Measurements from ENCODE around the gene TACC2.

GRCh38 chr10:121949451-121949850 is 39.5 kb upstream of the TACC2 start:
- no peak for TF ChIP-seq POLR2A (IDR thresholded peaks at IDR 0.05)
- TF ChIP-seq, protein P1, sequence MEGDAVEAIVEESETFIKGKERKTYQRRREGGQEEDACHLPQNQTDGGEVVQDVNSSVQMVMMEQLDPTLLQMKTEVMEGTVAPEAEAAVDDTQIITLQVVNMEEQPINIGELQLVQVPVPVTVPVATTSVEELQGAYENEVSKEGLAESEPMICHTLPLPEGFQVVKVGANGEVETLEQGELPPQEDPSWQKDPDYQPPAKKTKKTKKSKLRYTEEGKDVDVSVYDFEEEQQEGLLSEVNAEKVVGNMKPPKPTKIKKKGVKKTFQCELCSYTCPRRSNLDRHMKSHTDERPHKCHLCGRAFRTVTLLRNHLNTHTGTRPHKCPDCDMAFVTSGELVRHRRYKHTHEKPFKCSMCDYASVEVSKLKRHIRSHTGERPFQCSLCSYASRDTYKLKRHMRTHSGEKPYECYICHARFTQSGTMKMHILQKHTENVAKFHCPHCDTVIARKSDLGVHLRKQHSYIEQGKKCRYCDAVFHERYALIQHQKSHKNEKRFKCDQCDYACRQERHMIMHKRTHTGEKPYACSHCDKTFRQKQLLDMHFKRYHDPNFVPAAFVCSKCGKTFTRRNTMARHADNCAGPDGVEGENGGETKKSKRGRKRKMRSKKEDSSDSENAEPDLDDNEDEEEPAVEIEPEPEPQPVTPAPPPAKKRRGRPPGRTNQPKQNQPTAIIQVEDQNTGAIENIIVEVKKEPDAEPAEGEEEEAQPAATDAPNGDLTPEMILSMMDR (IDR thresholded peaks at IDR 0.05): no peak

Measured in lower leg skin (tissue), 3 donors.